Body of pancreas (tissue), 4 donors: ENCODE data around the gene ABCF1. TPM values are rescaled to one million over a fixed set of nuclear protein-coding genes. Genes with fewer than 3 reads are reported as not detected.
A peak's percentile ranks its signal among the peaks of the same experiment; 100 is the strongest.

ENCODE experiments used
- ATAC-seq: fragments of 150-250 bp; one replicate; pipeline ENCODE4 v1.9.1; 2016
- DNase-seq, 4 donors: peaks; one replicate each; pipeline ENCODE4 v3.0.0-alpha.2; 2019
- H3K27ac ChIP-seq, 4 donors: fragments of 200-600 bp; sonication (generic); 1 replicate in 3 of 4; 2 replicates in 1 of 4; pipeline versions ENCODE4 v1.5.1 to v1.6.1; 2016 to 2019; ENCODE audit warnings: mild to moderate bottlenecking in 1 of 4, mixed read lengths in 1 of 4, moderate library complexity in 1 of 4
- H3K27me3 ChIP-seq, 2 donors: fragments of 200-600 bp; sonication (generic); one replicate each; pipeline ENCODE4 v1.6.0; 2016; ENCODE audit warnings: mild to moderate bottlenecking in 1 of 2
- H3K36me3 ChIP-seq, 2 donors: fragments of 200-600 bp; sonication (generic); replicated peaks in 1 of 2; 2 replicates each; pipeline ENCODE4 v1.5.1; 2016; ENCODE audit warnings: low read depth in 2 of 2; ENCODE audit not compliant: insufficient read depth in 1 of 2
- H3K4me1 ChIP-seq: fragments of 200-600 bp; sonication (generic); one replicate; pipeline ENCODE4 v1.6.0; 2016
- H3K4me3 ChIP-seq, 2 donors: fragments of 200-600 bp; sonication (generic); 1 replicate in 1 of 2; 2 replicates in 1 of 2; pipeline ENCODE4 v1.5.1; 2016 to 2019
- H3K9me3 ChIP-seq, 3 donors: fragments of 200-600 bp; sonication (generic); 1 replicate in 2 of 3; 2 replicates in 1 of 3; pipeline ENCODE4 v1.5.1; 2016
- POLR2A ChIP-seq, 3 donors: fragments of 450-650 bp; IDR thresholded peaks; one replicate each; pipeline ENCODE4 v1.6.1; 2016; ENCODE audit warnings: antibody characterized with exemption in 3 of 3, mild to moderate bottlenecking in 2 of 3
- WGBS, 2 donors: methylation state at CpG; one replicate each; pipeline ENCODE4 v1.1.5; 2017; 5-methylcytosine and 5-hydroxymethylcytosine counted together
- intact Hi-C: fragments of 100-400 bp; cut with DNase I; formaldehyde crosslinking; loops from one replicate; pipeline ENCODE4 v1.15.1; 2023
- total RNA-seq, 2 donors: library from RNA; depleted of rRNA; stranded (reverse); fragments of >200 nt; gene quantifications; one replicate each; pipeline ENCODE4 v1.1.0, GENCODE V29; 2016
- TF ChIP-seq, protein P1 (sequence below), 7 experiments: fragments of 450-650 bp in 4 of 7; fragments of 200-600 bp in 3 of 7; sonication (generic) in 3 of 7; IDR thresholded peaks; one replicate each; pipeline ENCODE4 v1.5.1; 2016 to 2019; ENCODE audit warnings: antibody characterized with exemption in 7 of 7

The ABCF1 gene
- total RNA-seq, 2 donors from 2014 or later = 27.0 to 37.6 TPM

DNA sequence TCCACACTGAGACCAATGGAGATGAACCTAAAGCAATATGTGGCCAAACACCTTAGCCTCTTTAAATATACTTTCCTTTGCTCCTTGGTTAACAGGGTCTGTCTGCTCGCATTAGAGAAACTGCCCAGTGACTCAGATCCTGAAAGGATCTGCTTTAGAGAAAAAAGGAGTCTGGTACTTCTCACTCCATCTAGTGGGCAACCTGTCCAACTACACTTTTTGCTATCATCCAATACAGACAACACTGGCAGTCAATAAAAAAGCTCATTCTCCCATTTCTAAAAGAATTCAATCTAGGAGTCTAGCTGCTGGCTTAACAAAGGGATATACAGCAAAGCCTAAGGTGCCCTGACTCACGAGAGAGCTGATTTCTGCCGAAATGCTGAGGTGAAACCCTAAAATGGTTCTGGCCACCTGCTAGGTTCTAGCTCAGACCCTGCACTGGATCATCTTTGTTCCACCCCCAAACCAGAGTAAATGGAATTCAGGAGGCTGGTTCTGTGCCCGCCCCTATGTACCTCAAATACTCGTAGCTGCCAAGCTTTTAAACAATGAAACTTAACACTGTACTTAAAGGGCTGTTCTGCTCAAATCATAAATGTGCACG, 26.5 kb upstream of the ABCF1 start:
- intact Hi-C loops = no loop called here
- WGBS, 2 donors = 21 to 32% methylated on average over 6 of the region's 6 CpGs
- Histone ChIP-seq H3K4me3 (no peak overlapping the region), H3K36me3 (peaks cover 0 to 8% of the 10 kb centered on the region in 2 donors), H3K9me3 (no peaks in the 10 kb centered on the region), H3K27ac (no peak overlapping the region), H3K4me1 (no peaks in the 10 kb centered on the region), H3K27me3 (no peaks in the 10 kb centered on the region)
- TF ChIP-seq, protein P1, sequence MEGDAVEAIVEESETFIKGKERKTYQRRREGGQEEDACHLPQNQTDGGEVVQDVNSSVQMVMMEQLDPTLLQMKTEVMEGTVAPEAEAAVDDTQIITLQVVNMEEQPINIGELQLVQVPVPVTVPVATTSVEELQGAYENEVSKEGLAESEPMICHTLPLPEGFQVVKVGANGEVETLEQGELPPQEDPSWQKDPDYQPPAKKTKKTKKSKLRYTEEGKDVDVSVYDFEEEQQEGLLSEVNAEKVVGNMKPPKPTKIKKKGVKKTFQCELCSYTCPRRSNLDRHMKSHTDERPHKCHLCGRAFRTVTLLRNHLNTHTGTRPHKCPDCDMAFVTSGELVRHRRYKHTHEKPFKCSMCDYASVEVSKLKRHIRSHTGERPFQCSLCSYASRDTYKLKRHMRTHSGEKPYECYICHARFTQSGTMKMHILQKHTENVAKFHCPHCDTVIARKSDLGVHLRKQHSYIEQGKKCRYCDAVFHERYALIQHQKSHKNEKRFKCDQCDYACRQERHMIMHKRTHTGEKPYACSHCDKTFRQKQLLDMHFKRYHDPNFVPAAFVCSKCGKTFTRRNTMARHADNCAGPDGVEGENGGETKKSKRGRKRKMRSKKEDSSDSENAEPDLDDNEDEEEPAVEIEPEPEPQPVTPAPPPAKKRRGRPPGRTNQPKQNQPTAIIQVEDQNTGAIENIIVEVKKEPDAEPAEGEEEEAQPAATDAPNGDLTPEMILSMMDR (IDR thresholded peaks at IDR 0.05) = peak; percentile 45 to 81 (median 68)
- TF ChIP-seq POLR2A (IDR thresholded peaks at IDR 0.05) = no peak
- DNase-seq = peak in 2 of 4 donors; percentile 25 to 26
- peak; percentile 77 for ATAC-seq

DNA sequence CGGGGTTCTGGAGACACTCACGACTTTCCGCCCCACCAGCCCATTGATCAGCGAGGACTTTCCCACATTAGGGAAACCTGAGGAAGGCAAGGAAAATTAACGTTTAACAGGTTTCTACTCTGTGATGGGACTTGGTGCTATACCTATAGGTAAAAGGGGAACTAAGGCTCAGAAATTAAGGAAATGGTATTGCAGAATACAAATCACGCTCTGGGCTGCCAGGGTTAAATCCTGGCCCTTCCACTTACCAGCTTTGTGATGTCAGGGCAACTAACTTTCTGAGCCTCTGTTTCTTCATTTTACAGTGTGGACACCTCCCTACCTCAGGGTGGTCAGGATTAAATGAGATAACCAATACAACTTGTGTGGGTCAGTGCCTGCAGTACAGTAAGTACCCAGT, 23.8 kb upstream of the ABCF1 start:
- 86 to 93% methylated on average over 6 of the region's 6 CpGs for WGBS, 2 donors
- TF ChIP-seq POLR2A (IDR thresholded peaks at IDR 0.05) = no peak
- TF ChIP-seq, protein P1 (IDR thresholded peaks at IDR 0.05) = no peak
- intact Hi-C loops = no loop called here
- H3K36me3 ChIP-seq = peaks cover 0 to 10% of the 10 kb centered on the region in 2 donors
- DNase-seq (no peak), ATAC-seq (no peak)
- H3K4me1 ChIP-seq = no peaks in the 10 kb centered on the region
- H3K27ac ChIP-seq = no peak overlapping the region
- no peaks in the 10 kb centered on the region for H3K27me3 ChIP-seq
- no peaks in the 10 kb centered on the region for H3K9me3 ChIP-seq
- no peak overlapping the region for H3K4me3 ChIP-seq

DNA sequence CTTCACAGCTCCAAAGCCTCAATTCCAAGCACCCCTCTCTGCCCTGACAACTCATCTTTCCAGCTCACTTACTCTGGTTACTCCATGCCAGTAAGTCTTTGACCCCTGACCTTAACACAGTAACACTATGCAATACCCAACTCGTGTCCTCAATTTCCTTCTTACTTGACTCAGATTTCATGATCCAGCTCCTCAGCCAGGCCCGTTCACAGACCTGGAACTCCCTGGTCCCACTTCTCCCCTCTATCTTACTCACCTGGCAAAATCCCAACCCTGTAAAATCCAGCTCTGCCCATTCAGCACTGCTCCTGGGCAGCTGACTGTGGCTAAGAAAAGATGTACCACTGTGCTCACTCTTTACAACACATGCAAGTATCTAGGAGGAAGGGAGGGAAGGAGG, 22.9 kb upstream of the ABCF1 start:
- Histone ChIP-seq H3K27me3 (no peaks in the 10 kb centered on the region), H3K27ac (no peak overlapping the region), H3K4me3 (no peak overlapping the region), H3K36me3 (peaks cover 0 to 18% of the 10 kb centered on the region in 2 donors), H3K4me1 (no peaks in the 10 kb centered on the region), H3K9me3 (no peaks in the 10 kb centered on the region)
- DNase-seq = no peak
- intact Hi-C loops = no loop called here
- ATAC-seq = no peak
- no peak for TF ChIP-seq POLR2A (IDR thresholded peaks at IDR 0.05)
- TF ChIP-seq, protein P1 (IDR thresholded peaks at IDR 0.05) = no peak
- 70 to 77% methylated on average over 2 of the region's 2 CpGs for WGBS, 2 donors

DNA sequence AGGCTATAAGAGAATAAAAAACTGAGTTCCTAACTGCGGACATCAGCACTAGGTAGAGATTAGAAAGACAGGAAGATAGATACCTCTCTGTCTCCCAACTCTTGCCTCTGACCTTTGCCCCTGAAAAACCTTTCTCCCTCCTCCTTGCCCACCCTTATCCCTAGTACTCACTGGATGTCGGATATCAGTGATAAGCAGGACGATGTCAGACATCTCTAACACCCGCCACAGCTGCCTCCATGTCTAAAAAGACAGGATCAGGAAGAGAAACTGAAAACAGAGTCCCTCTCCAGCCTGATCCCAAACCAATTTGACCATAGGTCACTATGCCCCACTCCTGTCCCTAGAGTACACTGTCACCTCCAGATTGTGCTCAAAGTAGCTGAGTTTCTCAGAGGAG, 16.8 kb upstream of the ABCF1 start:
- H3K27ac ChIP-seq = no peak overlapping the region

More for the DNA sequence above, 16.8 kb upstream of the ABCF1 start:
- ATAC-seq (no peak), DNase-seq (no peak)
- peaks cover 0 to 11% of the 10 kb centered on the region in 2 donors for H3K36me3 ChIP-seq
- H3K27me3 ChIP-seq = no peaks in the 10 kb centered on the region
- TF ChIP-seq POLR2A (IDR thresholded peaks at IDR 0.05) = no peak
- TF ChIP-seq, protein P1 (IDR thresholded peaks at IDR 0.05) = no peak
- WGBS, 2 donors = 80 to 88% methylated on average over 4 of the region's 4 CpGs
- H3K9me3 ChIP-seq = no peaks in the 10 kb centered on the region
- peaks cover 27% of the 10 kb centered on the region for H3K4me1 ChIP-seq
- H3K4me3 ChIP-seq = no peak overlapping the region
- intact Hi-C loops = no loop called here
